HEK293T (cell line): Measurements from ENCODE around the gene DLG1.

Experiments used
- FOXA1 ChIP-seq: fragments of 450-650 bp; IDR thresholded peaks from 2 replicates; pipeline ENCODE4 v1.6.1; 2016; ENCODE audit warnings: mild to moderate bottlenecking
- SP1 ChIP-seq: fragments of 450-650 bp; IDR thresholded peaks from 2 replicates; pipeline ENCODE4 v1.6.1; 2017

GRCh38 chr3:197258168-197258755, 40.1 kb downstream of the DLG1 start:
- TF ChIP-seq SP1 (no peak), FOXA1 (no peak)
